GM18517 (cell line): ENCODE data around the gene ZNF132.
"Not testable (repeated sequence)": the region's sequence is repeated elsewhere in the genome, so short reads cannot be mapped to it uniquely, and the experiment has no call there.

ENCODE experiments used
- ATAC-seq: cut with Tn5 transposase; IDR thresholded peaks from one replicate; pipeline ENCODE4 v1.9.1; 2021; ENCODE audit warnings: mild to moderate bottlenecking, moderate library complexity; ENCODE audit not compliant: unreplicated experiment

ZNF132 gene

GRCh38 chr19:58439576-58440554 lies at the start of gene ZNF132:
ZNF132 (minus strand) TSS chr19:58440153; CDS start chr19:58439821, 332 bp downstream.
- ATAC-seq = peak; percentile 95

GRCh38 chr19:58484349-58484748 lies 44.4 kb upstream of the ZNF132 start:
- ATAC-seq = not testable (repeated sequence)

- ATAC-seq = no peak
These were observed 43.8 kb upstream of the ZNF132 start for GRCh38 chr19:58483776-58484175.

- no peak for ATAC-seq
These were observed 42.4 kb upstream of the ZNF132 start for GRCh38 chr19:58482372-58482771.

GRCh38 chr19:58480831-58481230 lies 40.9 kb upstream of the ZNF132 start:
- no peak for ATAC-seq

GRCh38 chr19:58480481-58480830 lies 40.5 kb upstream of the ZNF132 start:
- ATAC-seq = no peak

GRCh38 chr19:58479736-58480480 lies 40.0 kb upstream of the ZNF132 start:
- no peak for ATAC-seq

GRCh38 chr19:58479303-58479702 lies 39.4 kb upstream of the ZNF132 start:
- ATAC-seq = no peak

GRCh38 chr19:58477871-58478270 lies 37.9 kb upstream of the ZNF132 start:
- no peak for ATAC-seq

- ATAC-seq = no peak
These were observed 37.2 kb upstream of the ZNF132 start for GRCh38 chr19:58477130-58477529.

- ATAC-seq = no peak
These were observed 36.6 kb upstream of the ZNF132 start for GRCh38 chr19:58476498-58477015.

- peak; percentile 81 for ATAC-seq
These were observed 36.0 kb upstream of the ZNF132 start, which contains the start of gene ZNF446 for GRCh38 chr19:58475714-58476497. ZNF446 (plus strand) TSS chr19:58476352; CDS start chr19:58477219, 867 bp downstream.

- ATAC-seq = no peak
These were observed 35.2 kb upstream of the ZNF132 start for GRCh38 chr19:58474997-58475713.

- no peak for ATAC-seq
These were observed 34.5 kb upstream of the ZNF132 start for GRCh38 chr19:58474291-58474996.

- ATAC-seq = no peak
These were observed 33.8 kb upstream of the ZNF132 start for GRCh38 chr19:58473775-58474174.

- ATAC-seq = no peak
These were observed 31.8 kb upstream of the ZNF132 start for GRCh38 chr19:58471736-58472135.

GRCh38 chr19:58470837-58471543 lies 31.0 kb upstream of the ZNF132 start:
- not testable (repeated sequence) for ATAC-seq

GRCh38 chr19:58469241-58470013 lies 29.5 kb upstream of the ZNF132 start:
- ATAC-seq = no peak
